ENCODE data around the gene GDPD5.

The GDPD5 gene

GRCh38 chr11:75490221-75491181 lies 35.2 kb downstream of the GDPD5 start:
- DNase-seq (ENCODE audit: low read depth, low spot score) = peak; percentile 69

- DNase-seq (ENCODE audit: low read depth, low spot score) = no peak
Observed at GRCh38 chr11:75487365-75487764, 38.4 kb downstream of the GDPD5 start.

GRCh38 chr11:75485742-75486141 lies 40.0 kb downstream of the GDPD5 start:
- no peak for DNase-seq (ENCODE audit: low read depth, low spot score)

GRCh38 chr11:75482931-75483469 lies 42.7 kb downstream of the GDPD5 start:
- no peak for DNase-seq (ENCODE audit: low read depth, low spot score)

- DNase-seq (ENCODE audit: low read depth, low spot score) = no peak
Observed at GRCh38 chr11:75481922-75482606, 43.7 kb downstream of the GDPD5 start.

GRCh38 chr11:75481223-75481921 lies 44.4 kb downstream of the GDPD5 start:
- no peak for DNase-seq (ENCODE audit: low read depth, low spot score)

GRCh38 chr11:75480185-75481175 lies 45.3 kb downstream of the GDPD5 start:
- DNase-seq (ENCODE audit: low read depth, low spot score) = no peak

GRCh38 chr11:75479597-75480145 lies 46.1 kb downstream of the GDPD5 start:
- no peak for DNase-seq (ENCODE audit: low read depth, low spot score)

- DNase-seq (ENCODE audit: low read depth, low spot score) = no peak
Observed at GRCh38 chr11:75478783-75479596, 46.8 kb downstream of the GDPD5 start.

GRCh38 chr11:75477614-75477935 lies 48.2 kb downstream of the GDPD5 start:
- DNase-seq (ENCODE audit: low read depth, low spot score) = no peak

GRCh38 chr11:75476739-75477613 lies 48.8 kb downstream of the GDPD5 start:
- no peak for DNase-seq (ENCODE audit: low read depth, low spot score)

GRCh38 chr11:75475767-75476650 lies 49.7 kb downstream of the GDPD5 start:
- no peak for DNase-seq (ENCODE audit: low read depth, low spot score)

- peak; percentile 52 for DNase-seq (ENCODE audit: low read depth, low spot score)
Observed at GRCh38 chr11:75474878-75475766, 50.6 kb downstream of the GDPD5 start.

- no peak for DNase-seq (ENCODE audit: low read depth, low spot score)
Observed at GRCh38 chr11:75474240-75474639, 51.5 kb downstream of the GDPD5 start.

- no peak for DNase-seq (ENCODE audit: low read depth, low spot score)
Observed at GRCh38 chr11:75473684-75474083, 52.1 kb downstream of the GDPD5 start.

GRCh38 chr11:75472081-75472732 lies 53.5 kb downstream of the GDPD5 start:
- DNase-seq (ENCODE audit: low read depth, low spot score) = no peak
